HEK293T (cell line): ENCODE data around the gene USP37.

ENCODE experiments used
- ARNT ChIP-seq: fragments of 450-650 bp; IDR thresholded peaks from 2 replicates; pipeline ENCODE4 v1.6.1; 2017; ENCODE audit warnings: mild to moderate bottlenecking
- BHLHE40 ChIP-seq: fragments of 450-650 bp; IDR thresholded peaks from 2 replicates; pipeline ENCODE4 v1.6.1; 2016; ENCODE audit warnings: mild to moderate bottlenecking, moderate library complexity, borderline replicate concordance
- CTBP1 ChIP-seq: fragments of 450-650 bp; IDR thresholded peaks from 2 replicates; pipeline ENCODE4 v1.6.1; 2016; ENCODE audit warnings: borderline replicate concordance
- FOXM1 ChIP-seq: fragments of 450-650 bp; IDR thresholded peaks from 2 replicates; pipeline ENCODE4 v1.6.1; 2017; ENCODE audit warnings: mild to moderate bottlenecking, borderline replicate concordance
- HDGF ChIP-seq: fragments of 450-650 bp; IDR thresholded peaks from 2 replicates; pipeline ENCODE4 v1.6.1; 2017; ENCODE audit warnings: antibody characterized with exemption, borderline replicate concordance
- L3MBTL2 ChIP-seq: fragments of 450-650 bp; conservative IDR thresholded peaks from 2 replicates; pipeline ENCODE4 v1.6.1; 2016; ENCODE audit warnings: mild to moderate bottlenecking
- LEF1 ChIP-seq: fragments of 450-650 bp; IDR thresholded peaks from 2 replicates; pipeline ENCODE4 v1.6.1; 2017; ENCODE audit warnings: mild to moderate bottlenecking, borderline replicate concordance
- SP1 ChIP-seq: fragments of 450-650 bp; IDR thresholded peaks from 2 replicates; pipeline ENCODE4 v1.6.1; 2017
- SUZ12 ChIP-seq: fragments of 450-650 bp; IDR thresholded peaks from 2 replicates; pipeline ENCODE4 v1.6.1; 2016; ENCODE audit warnings: mild to moderate bottlenecking
- ZNF384 ChIP-seq: fragments of 450-650 bp; IDR thresholded peaks from 2 replicates; pipeline ENCODE4 v1.6.1; 2016

DNA sequence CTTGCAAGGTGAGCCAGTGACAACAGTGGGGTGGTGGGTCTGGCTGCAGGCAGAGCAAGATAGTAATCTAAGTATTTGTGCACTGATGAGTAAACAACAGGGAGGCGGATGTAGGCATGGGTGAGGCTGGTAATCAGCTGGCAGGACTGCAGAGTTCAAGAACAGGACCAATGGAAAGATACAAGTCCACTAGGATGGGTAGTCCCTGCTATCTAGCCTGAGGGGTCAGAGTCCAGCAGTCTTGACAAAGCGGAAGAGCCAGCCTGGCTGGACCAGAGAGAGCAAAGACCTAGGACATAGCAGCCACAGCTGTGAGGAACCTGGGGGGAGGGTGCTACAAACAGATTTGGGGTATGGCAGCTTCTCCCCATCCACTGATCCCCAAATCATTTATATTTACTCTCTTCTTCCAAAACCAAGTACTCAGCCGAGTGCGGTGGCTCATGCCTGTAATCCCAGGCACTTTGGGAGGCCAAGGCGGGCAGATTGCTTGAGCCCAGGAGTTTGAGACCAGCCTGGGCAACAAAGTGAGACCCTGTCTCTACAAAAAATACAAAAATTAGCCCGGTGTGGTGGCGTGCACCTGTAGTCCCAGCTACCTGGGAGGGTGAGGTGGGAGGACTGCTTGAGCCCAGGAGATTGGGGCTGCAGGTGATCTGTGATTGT lies 123.3 kb downstream of the USP37 start:
- TF ChIP-seq SP1 (no peak), FOXM1 (no peak), SUZ12 (no peak), ARNT (no peak), BHLHE40 (no peak), CTBP1 (no peak), HDGF (no peak), LEF1 (no peak), L3MBTL2 (no peak), ZNF384 (no peak)
